Endothelial cell of umbilical vein (primary cell): ENCODE data around the gene DLG1.

Experiments
- EZH2 ChIP-seq: IDR thresholded peaks from 2 replicates; pipeline ENCODE4 v1.6.1; 2012; ENCODE audit warnings: borderline replicate concordance, low read depth, mild to moderate bottlenecking, moderate library complexity, low read length, inconsistent platforms; ENCODE audit not compliant: severe bottlenecking
- GATA2 ChIP-seq: IDR thresholded peaks from 2 replicates; pipeline ENCODE4 v1.7.0; 2011; ENCODE audit warnings: low read depth, mild to moderate bottlenecking, moderate library complexity, mixed read lengths, low read length; ENCODE audit not compliant: insufficient read length, insufficient read depth
- POLR2A ChIP-seq: IDR thresholded peaks from 2 replicates; pipeline ENCODE4 v1.6.1; 2012; ENCODE audit warnings: low read depth, mild to moderate bottlenecking, control low read depth, low read length
- TF ChIP-seq, protein P1 (sequence below), 2 donors: IDR thresholded peaks; 1 replicate in 1 of 2; 2 replicates in 1 of 2; pipeline ENCODE4 v1.5.1; 2011; ENCODE audit warnings: low read length in 2 of 2, mild to moderate bottlenecking in 2 of 2, moderate library complexity in 2 of 2, control low read depth in 1 of 2, inconsistent platforms in 1 of 2, low read depth in 1 of 2; ENCODE audit not compliant: insufficient read depth in 1 of 2; ENCODE audit errors: extremely low read depth in 1 of 2

DNA sequence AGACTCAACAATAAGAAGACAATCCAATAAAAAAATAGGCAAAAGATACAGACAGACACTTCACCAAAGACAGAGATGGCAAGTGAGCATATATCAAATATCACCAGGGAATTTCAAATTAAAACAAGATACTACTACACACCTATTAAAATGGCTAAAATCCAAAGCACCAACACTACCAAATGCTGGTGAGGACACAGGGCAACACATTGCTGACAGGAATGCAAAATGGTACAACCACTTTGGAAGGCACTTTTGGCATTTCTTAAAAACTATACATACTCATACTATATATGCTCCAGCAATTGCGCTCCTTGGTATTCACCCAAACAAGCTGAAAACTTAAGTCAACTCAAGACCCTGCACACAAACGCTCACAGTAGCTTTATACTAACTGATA, 12.9 kb downstream of the DLG1 start:
- TF ChIP-seq EZH2 (no peak), POLR2A (no peak), GATA2 (no peak)
- TF ChIP-seq, protein P1, sequence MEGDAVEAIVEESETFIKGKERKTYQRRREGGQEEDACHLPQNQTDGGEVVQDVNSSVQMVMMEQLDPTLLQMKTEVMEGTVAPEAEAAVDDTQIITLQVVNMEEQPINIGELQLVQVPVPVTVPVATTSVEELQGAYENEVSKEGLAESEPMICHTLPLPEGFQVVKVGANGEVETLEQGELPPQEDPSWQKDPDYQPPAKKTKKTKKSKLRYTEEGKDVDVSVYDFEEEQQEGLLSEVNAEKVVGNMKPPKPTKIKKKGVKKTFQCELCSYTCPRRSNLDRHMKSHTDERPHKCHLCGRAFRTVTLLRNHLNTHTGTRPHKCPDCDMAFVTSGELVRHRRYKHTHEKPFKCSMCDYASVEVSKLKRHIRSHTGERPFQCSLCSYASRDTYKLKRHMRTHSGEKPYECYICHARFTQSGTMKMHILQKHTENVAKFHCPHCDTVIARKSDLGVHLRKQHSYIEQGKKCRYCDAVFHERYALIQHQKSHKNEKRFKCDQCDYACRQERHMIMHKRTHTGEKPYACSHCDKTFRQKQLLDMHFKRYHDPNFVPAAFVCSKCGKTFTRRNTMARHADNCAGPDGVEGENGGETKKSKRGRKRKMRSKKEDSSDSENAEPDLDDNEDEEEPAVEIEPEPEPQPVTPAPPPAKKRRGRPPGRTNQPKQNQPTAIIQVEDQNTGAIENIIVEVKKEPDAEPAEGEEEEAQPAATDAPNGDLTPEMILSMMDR (IDR thresholded peaks at IDR 0.05; ENCODE audit: extremely low read depth in 1 of 2, insufficient read depth in 1 of 2, low read depth in 1 of 2, low read length in 2 of 2) = no peak
